Measurements from ENCODE around the gene MAST1. TPM values are rescaled to one million over a fixed set of nuclear protein-coding genes. Genes with fewer than 3 reads are reported as not detected.
A peak's percentile ranks its signal among the peaks of the same experiment; 100 is the strongest.
"Not testable (repeated sequence)": the region's sequence is repeated elsewhere in the genome, so short reads cannot be mapped to it uniquely, and the experiment has no call there.

The MAST1 gene
- polyA plus RNA-seq (2012; ENCODE audit: insufficient read depth, insufficient read length), result 33.4 TPM

- H3K4me3 ChIP-seq (ENCODE audit: low read length), result peak within 1 kb of the TSS; percentile 70
- no peak for DNase-seq (ENCODE audit: low read depth, low spot score)
These were observed at the start of gene MAST1 for GRCh38 chr19:12838182-12838885. Gene MAST1 (plus strand): TSS chr19:12838515. CDS start chr19:12838573, 58 bp downstream.

GRCh38 chr19:12788682-12789097, 49.6 kb upstream of the MAST1 start:
- no peak overlapping the region for H3K4me3 ChIP-seq (ENCODE audit: low read length)

GRCh38 chr19:12789098-12789903, 49.0 kb upstream of the MAST1 start:
- no peak overlapping the region for H3K4me3 ChIP-seq (ENCODE audit: low read length)
- no peak for DNase-seq (ENCODE audit: low read depth, low spot score)

More at GRCh38 chr19:12788682-12789097, 49.6 kb upstream of the MAST1 start:
- DNase-seq (ENCODE audit: low read depth, low spot score), result no peak

- peak overlapping the region; percentile 88 for H3K4me3 ChIP-seq (ENCODE audit: low read length)
- no peak for DNase-seq (ENCODE audit: low read depth, low spot score)
These were observed 48.3 kb upstream of the MAST1 start for GRCh38 chr19:12789904-12790619.

- no peak for DNase-seq (ENCODE audit: low read depth, low spot score)
- peak overlapping the region; percentile 88 for H3K4me3 ChIP-seq (ENCODE audit: low read length)
These were observed 47.5 kb upstream of the MAST1 start for GRCh38 chr19:12790628-12791344.

- peak within 1 kb of the TSS; percentile 88 for H3K4me3 ChIP-seq (ENCODE audit: low read length)
- peak; percentile 91 for DNase-seq (ENCODE audit: low read depth, low spot score)
These were observed 46.8 kb upstream of the MAST1 start, which contains the start of gene JUNB for GRCh38 chr19:12791345-12792050. Gene JUNB (plus strand): TSS chr19:12791486. CDS start chr19:12791772, 286 bp downstream.

- H3K4me3 ChIP-seq (ENCODE audit: low read length), result peak overlapping the region; percentile 88
- DNase-seq (ENCODE audit: low read depth, low spot score), result peak; percentile 76
These were observed 46.1 kb upstream of the MAST1 start for GRCh38 chr19:12792051-12792852.

- DNase-seq (ENCODE audit: low read depth, low spot score), result no peak
- peak overlapping the region; percentile 88 for H3K4me3 ChIP-seq (ENCODE audit: low read length)
These were observed 45.4 kb upstream of the MAST1 start for GRCh38 chr19:12792853-12793289.

GRCh38 chr19:12793290-12794195, 44.8 kb upstream of the MAST1 start:
- DNase-seq (ENCODE audit: low read depth, low spot score), result peak; percentile 83
- H3K4me3 ChIP-seq (ENCODE audit: low read length), result peak overlapping the region; percentile 88

- DNase-seq (ENCODE audit: low read depth, low spot score), result no peak
These were observed 43.9 kb upstream of the MAST1 start for GRCh38 chr19:12794196-12794941.

GRCh38 chr19:12794971-12795381, 43.3 kb upstream of the MAST1 start:
- no peak overlapping the region for H3K4me3 ChIP-seq (ENCODE audit: low read length)
- DNase-seq (ENCODE audit: low read depth, low spot score), result no peak

More at GRCh38 chr19:12794196-12794941, 43.9 kb upstream of the MAST1 start:
- peak overlapping the region; percentile 88 for H3K4me3 ChIP-seq (ENCODE audit: low read length)

GRCh38 chr19:12796146-12797071, 41.9 kb upstream of the MAST1 start:
- H3K4me3 ChIP-seq (ENCODE audit: low read length), result no peak overlapping the region
- peak; percentile 76 for DNase-seq (ENCODE audit: low read depth, low spot score)

- no peak for DNase-seq (ENCODE audit: low read depth, low spot score)
- no peak overlapping the region for H3K4me3 ChIP-seq (ENCODE audit: low read length)
These were observed 41.2 kb upstream of the MAST1 start for GRCh38 chr19:12797141-12797587.

- not testable (repeated sequence) for DNase-seq (ENCODE audit: low read depth, low spot score); H3K4me3 ChIP-seq (ENCODE audit: low read length)
These were observed 40.7 kb upstream of the MAST1 start for GRCh38 chr19:12797607-12798006.
